CD14-positive monocyte (primary cell): ENCODE data around the gene SHQ1. TPM values are rescaled to one million over a fixed set of nuclear protein-coding genes. Genes with fewer than 3 reads are reported as not detected.

Source experiments
- DNase-seq, 3 donors: peaks; one replicate each; pipeline ENCODE4 v3.0.0-alpha.2; 2011 to 2022
- H2AFZ ChIP-seq: 2 replicates; pipeline ENCODE4 v1.6.0; 2012; ENCODE audit warnings: mild to moderate bottlenecking, low read depth, low read length, inconsistent platforms; ENCODE audit not compliant: insufficient read depth, poor library complexity, severe bottlenecking
- H3K27ac ChIP-seq, 2 donors: 1 replicate in 1 of 2; 2 replicates in 1 of 2; pipeline ENCODE4 v1.5.1; 2012 to 2013; ENCODE audit warnings: low read length in 2 of 2, control low read depth in 1 of 2, inconsistent platforms in 1 of 2, low read depth in 1 of 2, mild to moderate bottlenecking in 1 of 2
- H3K27me3 ChIP-seq, 2 donors: one replicate each; pipeline versions ENCODE4 v1.6.0 to v1.6.1; 2011 to 2013; ENCODE audit warnings: low read length in 2 of 2; ENCODE audit not compliant: control insufficient read depth in 2 of 2, insufficient read depth in 2 of 2
- H3K36me3 ChIP-seq, 2 donors: replicated peaks in 1 of 2; 1 replicate in 1 of 2; 2 replicates in 1 of 2; pipeline versions ENCODE4 v1.5.1 to v1.6.1; 2012 to 2013; ENCODE audit warnings: low read length in 2 of 2, control low read depth in 1 of 2, inconsistent platforms in 1 of 2, mild to moderate bottlenecking in 1 of 2; ENCODE audit not compliant: insufficient read depth in 2 of 2, control insufficient read depth in 1 of 2
- H3K4me1 ChIP-seq, 2 donors: 1 replicate in 1 of 2; 2 replicates in 1 of 2; pipeline versions ENCODE4 v1.5.1 to v1.6.1; 2012 to 2013; ENCODE audit warnings: low read length in 2 of 2, control low read depth in 1 of 2, inconsistent platforms in 1 of 2, mild to moderate bottlenecking in 1 of 2, moderate library complexity in 1 of 2; ENCODE audit not compliant: insufficient read depth in 2 of 2, control insufficient read depth in 1 of 2
- H3K4me2 ChIP-seq: replicated peaks from 2 replicates; pipeline ENCODE3; 2012; ENCODE audit warnings: low read length, moderate library complexity, mild to moderate bottlenecking; ENCODE audit not compliant: poor library complexity, severe bottlenecking; ENCODE audit errors: extremely low read depth
- H3K4me3 ChIP-seq, 3 experiments: fragments of 200-600 bp in 1 of 3; sonication (generic) in 1 of 3; replicated peaks in 1 of 3; 1 replicate in 2 of 3; 2 replicates in 1 of 3; pipeline ENCODE4 v1.5.1; 2011 to 2013; ENCODE audit warnings: low read length in 3 of 3, mild to moderate bottlenecking in 3 of 3, control low read depth in 2 of 3, low read depth in 2 of 3, inconsistent platforms in 1 of 3, moderate library complexity in 1 of 3
- H3K79me2 ChIP-seq: 2 replicates; pipeline ENCODE4 v1.6.0; 2012; ENCODE audit warnings: mild to moderate bottlenecking, control low read depth, inconsistent platforms, low read length, moderate library complexity; ENCODE audit not compliant: insufficient read depth
- H3K9ac ChIP-seq: 2 replicates; pipeline ENCODE4 v1.6.0; 2017; ENCODE audit warnings: low read length, mild to moderate bottlenecking; ENCODE audit not compliant: insufficient read depth, poor library complexity, severe bottlenecking
- H3K9me3 ChIP-seq, 2 donors: replicated peaks in 1 of 2; 1 replicate in 1 of 2; 2 replicates in 1 of 2; pipeline versions ENCODE4 v1.5.1 to v1.6.1; 2012 to 2013; ENCODE audit warnings: low read length in 2 of 2, control low read depth in 1 of 2; ENCODE audit not compliant: control insufficient read depth in 1 of 2, insufficient read depth in 1 of 2
- H4K20me1 ChIP-seq: 2 replicates; pipeline ENCODE4 v1.6.0; 2012; ENCODE audit warnings: mild to moderate bottlenecking, low read length, control low read depth, moderate library complexity; ENCODE audit not compliant: insufficient read depth
- H3K27ac Mint-ChIP-seq, 7 donors: one replicate each; pipeline ENCODE4 v1.8.0; 2020; ENCODE audit warnings: mild to moderate bottlenecking in 7 of 7, mixed read lengths in 7 of 7, moderate library complexity in 6 of 7, inconsistent platforms in 2 of 7
- H3K27me3 Mint-ChIP-seq, 3 donors: one replicate each; pipeline ENCODE4 v1.8.0; 2021 to 2022; ENCODE audit warnings: low read depth in 3 of 3, mild to moderate bottlenecking in 3 of 3, mixed read lengths in 3 of 3, moderate library complexity in 3 of 3, inconsistent platforms in 1 of 3
- H3K36me3 Mint-ChIP-seq, 2 donors: one replicate each; pipeline ENCODE4 v1.8.0; 2020; ENCODE audit warnings: mixed read lengths in 2 of 2, inconsistent platforms in 1 of 2, mild to moderate bottlenecking in 1 of 2
- H3K4me1 Mint-ChIP-seq: one replicate; pipeline ENCODE4 v1.8.0; 2020; ENCODE audit warnings: mild to moderate bottlenecking, mixed read lengths
- H3K4me3 Mint-ChIP-seq, 2 donors: one replicate each; pipeline ENCODE4 v1.8.0; 2020; ENCODE audit warnings: mild to moderate bottlenecking in 2 of 2, mixed read lengths in 2 of 2, moderate library complexity in 1 of 2
- H3K9me3 Mint-ChIP-seq, 7 donors: one replicate each; pipeline ENCODE4 v1.8.0; 2020 to 2022; ENCODE audit warnings: mixed read lengths in 7 of 7, mild to moderate bottlenecking in 6 of 7, moderate library complexity in 6 of 7, inconsistent platforms in 2 of 7
- WGBS: methylation state at CpG from one replicate; pipeline ENCODE4 v1.1.5; 2013; ENCODE audit warnings: missing lambda C conversion rate; ENCODE audit not compliant: insufficient coverage; 5-methylcytosine and 5-hydroxymethylcytosine counted together
- intact Hi-C, 2 donors: fragments of 100-400 bp; cut with micrococcal nuclease; formaldehyde crosslinking; loops; one replicate each; pipeline versions ENCODE4 v1.15.0 to v1.15.1; 2023
- polyA plus RNA-seq, 3 donors: library from polyadenylated mRNA; depleted of rRNA in 1 of 3; unstranded in 2 of 3; stranded (reverse) in 1 of 3; fragments of 300-500 nt in 2 of 3; fragments of >200 nt in 1 of 3; fragmentation: Illumina TruSeq in 2 of 3; gene quantifications; 1 replicate in 2 of 3; 2 replicates in 1 of 3; pipeline ENCODE4 v1.2.3, GENCODE V29; 2012 to 2021
- TF ChIP-seq, protein P1 (sequence below): fragments of 200-600 bp; IDR thresholded peaks from one replicate; pipeline ENCODE4 v1.8.0; 2022; ENCODE audit warnings: antibody characterized with exemption, mild to moderate bottlenecking

Gene SHQ1
- polyA plus RNA-seq, 3 donors, result 3.5 to 31.6 (median 8.2) TPM

DNA sequence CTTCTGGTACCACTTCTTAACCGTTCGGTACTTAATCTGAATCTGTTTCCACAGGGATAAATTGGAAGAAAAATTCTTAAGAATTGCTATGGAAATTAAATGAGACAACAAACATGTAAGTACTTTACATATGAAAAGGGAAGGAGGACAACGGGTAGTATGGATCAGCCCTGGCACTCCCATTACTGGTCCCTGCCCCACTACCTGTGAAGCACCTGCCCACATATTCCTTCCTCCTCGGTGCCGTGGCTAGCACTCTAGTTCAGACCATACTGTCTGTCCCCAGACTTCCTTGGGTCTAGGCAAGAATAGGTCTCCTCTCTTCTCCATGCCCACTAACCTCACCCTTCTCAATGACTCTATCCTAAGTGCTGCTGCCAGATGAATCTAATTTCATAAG lies 46.2 kb downstream of the SHQ1 start:
- Histone ChIP-seq H3K9me3 (no peaks in the 10 kb centered on the region), H3K79me2 (no peaks in the 10 kb centered on the region), H3K9ac (no peak overlapping the region), H3K36me3 (peaks cover 0 to 14% of the 10 kb centered on the region in 2 donors), H4K20me1 (no peaks in the 10 kb centered on the region), H3K4me3 (no peak overlapping the region), H3K4me2 (no peak overlapping the region), H2AFZ (no peak overlapping the region), H3K27me3 (no peaks in the 10 kb centered on the region), H3K4me1 (no peaks in the 10 kb centered on the region), H3K27ac (no peak overlapping the region)
- TF ChIP-seq, protein P1, sequence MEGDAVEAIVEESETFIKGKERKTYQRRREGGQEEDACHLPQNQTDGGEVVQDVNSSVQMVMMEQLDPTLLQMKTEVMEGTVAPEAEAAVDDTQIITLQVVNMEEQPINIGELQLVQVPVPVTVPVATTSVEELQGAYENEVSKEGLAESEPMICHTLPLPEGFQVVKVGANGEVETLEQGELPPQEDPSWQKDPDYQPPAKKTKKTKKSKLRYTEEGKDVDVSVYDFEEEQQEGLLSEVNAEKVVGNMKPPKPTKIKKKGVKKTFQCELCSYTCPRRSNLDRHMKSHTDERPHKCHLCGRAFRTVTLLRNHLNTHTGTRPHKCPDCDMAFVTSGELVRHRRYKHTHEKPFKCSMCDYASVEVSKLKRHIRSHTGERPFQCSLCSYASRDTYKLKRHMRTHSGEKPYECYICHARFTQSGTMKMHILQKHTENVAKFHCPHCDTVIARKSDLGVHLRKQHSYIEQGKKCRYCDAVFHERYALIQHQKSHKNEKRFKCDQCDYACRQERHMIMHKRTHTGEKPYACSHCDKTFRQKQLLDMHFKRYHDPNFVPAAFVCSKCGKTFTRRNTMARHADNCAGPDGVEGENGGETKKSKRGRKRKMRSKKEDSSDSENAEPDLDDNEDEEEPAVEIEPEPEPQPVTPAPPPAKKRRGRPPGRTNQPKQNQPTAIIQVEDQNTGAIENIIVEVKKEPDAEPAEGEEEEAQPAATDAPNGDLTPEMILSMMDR, result no peak
- Mint-ChIP-seq H3K4me1 (no peaks in the 10 kb centered on the region), H3K36me3 (peaks cover 13 to 25% of the 10 kb centered on the region in 2 donors), H3K27ac (peak overlapping the region in 1 of 7 donors; percentile 19), H3K27me3 (no peaks in the 10 kb centered on the region), H3K9me3 (no peaks in the 10 kb centered on the region), H3K4me3 (no peak overlapping the region)
- no peak for DNase-seq
- WGBS, result 98% methylated on average over 4 of the region's 5 CpGs
- intact Hi-C loops, result no loop called here

DNA sequence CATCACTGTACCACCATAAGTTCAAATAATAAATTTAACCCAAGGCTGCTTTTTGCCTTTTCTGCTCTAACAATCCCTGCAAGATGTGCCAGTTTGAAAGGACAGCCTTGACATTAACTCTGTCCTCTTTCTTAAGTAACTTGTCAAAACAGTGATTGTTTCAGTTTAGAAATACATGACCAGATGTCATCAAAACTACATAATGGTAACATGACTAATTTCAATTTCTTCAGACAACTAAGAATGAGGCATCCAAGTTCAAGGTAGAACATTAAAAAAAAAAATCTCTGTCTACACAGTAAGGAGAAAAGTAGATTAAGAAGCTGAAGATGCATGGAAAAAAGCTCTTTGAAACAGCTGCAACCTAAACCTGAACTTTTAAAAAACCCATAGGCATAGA lies 47.4 kb downstream of the SHQ1 start:
- intact Hi-C loops, result no loop called here
- no peak overlapping the region for H3K27ac Mint-ChIP-seq
- Histone ChIP-seq H3K79me2 (no peaks in the 10 kb centered on the region), H3K27me3 (no peaks in the 10 kb centered on the region), H3K4me3 (no peak overlapping the region), H2AFZ (no peak overlapping the region), H3K9me3 (no peaks in the 10 kb centered on the region), H3K9ac (no peak overlapping the region), H3K4me2 (no peak overlapping the region), H3K4me1 (no peaks in the 10 kb centered on the region), H4K20me1 (no peaks in the 10 kb centered on the region), H3K36me3 (peaks cover 0 to 14% of the 10 kb centered on the region in 2 donors), H3K27ac (no peak overlapping the region)
- H3K27me3 Mint-ChIP-seq, result no peaks in the 10 kb centered on the region
- H3K4me1 Mint-ChIP-seq, result no peaks in the 10 kb centered on the region
- peaks cover 15 to 29% of the 10 kb centered on the region in 2 donors for H3K36me3 Mint-ChIP-seq
- H3K4me3 Mint-ChIP-seq, result no peak overlapping the region
- no peak for DNase-seq
- no peaks in the 10 kb centered on the region for H3K9me3 Mint-ChIP-seq
- TF ChIP-seq, protein P1, result no peak
